SK-N-MC (cell line): ENCODE data around the gene GNLY.

ENCODE experiments used
- EZH2 ChIP-seq: fragments of 200-600 bp; sonication (generic); IDR thresholded peaks from one replicate; pipeline ENCODE4 v1.6.1; 2017; ENCODE audit warnings: antibody characterized with exemption
- POLR2AphosphoS5 ChIP-seq: IDR thresholded peaks from 2 replicates; pipeline ENCODE4 v1.6.1; 2012; ENCODE audit warnings: mild to moderate bottlenecking, low read depth, low read length, borderline replicate concordance

DNA sequence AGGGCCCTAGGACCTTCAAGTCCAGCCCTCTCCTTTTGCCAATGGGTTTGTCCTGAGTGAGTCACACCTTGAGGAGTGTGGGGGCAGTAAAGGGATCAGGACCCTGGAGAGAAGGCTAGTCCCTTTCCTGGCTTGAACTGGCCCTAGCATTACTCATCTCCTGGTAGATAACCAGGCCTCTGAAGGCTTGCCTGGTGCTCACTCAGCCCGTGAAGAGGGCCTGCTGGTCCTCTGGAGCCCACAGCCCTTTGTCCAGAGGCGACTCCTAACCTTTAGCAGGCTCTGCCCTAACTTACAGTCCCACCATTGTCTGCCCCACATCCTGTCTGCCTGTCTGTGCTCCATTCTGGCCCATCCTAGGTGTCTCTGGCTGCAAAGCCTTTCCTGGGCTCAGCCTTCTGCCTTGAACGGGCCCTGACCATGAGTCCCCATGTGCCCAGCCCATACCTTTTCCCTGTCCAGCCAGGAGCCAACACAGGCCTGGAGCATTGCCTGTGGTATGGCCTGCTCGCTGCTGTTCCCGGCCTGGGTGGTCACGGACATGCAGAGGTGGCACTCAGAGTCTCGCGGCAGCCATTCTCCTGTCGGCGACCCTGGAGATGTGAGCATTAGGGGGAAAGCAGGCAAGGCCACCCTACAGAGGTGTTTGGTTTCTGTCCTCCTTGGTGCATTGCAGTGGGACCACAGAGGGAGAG lies 31.1 kb upstream of the GNLY start:
- TF ChIP-seq EZH2 (no peak), POLR2AphosphoS5 (no peak)
